Right atrium auricular region (tissue), 2 donors: ENCODE data around the gene UQCRC1. TPM values are rescaled to one million over a fixed set of nuclear protein-coding genes. Genes with fewer than 3 reads are reported as not detected.

Source experiments
- DNase-seq: peaks from one replicate; pipeline ENCODE4 v3.0.0-alpha.2; 2019; ENCODE audit warnings: low spot score
- H3K27ac ChIP-seq, 2 donors: fragments of 200-600 bp; sonication (generic); 1 replicate in 1 of 2; 2 replicates in 1 of 2; pipeline ENCODE4 v1.5.1; 2016 to 2019
- H3K27me3 ChIP-seq, 2 donors: fragments of 200-600 bp; sonication (generic); one replicate each; pipeline versions ENCODE4 v1.5.1 to v1.6.0; 2017 to 2019
- H3K36me3 ChIP-seq: fragments of 200-600 bp; sonication (generic); one replicate; pipeline ENCODE4 v1.5.1; 2016
- H3K4me1 ChIP-seq, 2 donors: fragments of 200-600 bp; sonication (generic); one replicate each; pipeline versions ENCODE4 v1.5.1 to v1.6.0; 2017 to 2019
- H3K4me3 ChIP-seq, 2 donors: fragments of 200-600 bp; sonication (generic); 1 replicate in 1 of 2; 2 replicates in 1 of 2; pipeline ENCODE4 v1.5.1; 2017 to 2019; ENCODE audit warnings: mild to moderate bottlenecking in 1 of 2, moderate library complexity in 1 of 2
- H3K9me3 ChIP-seq, 2 donors: fragments of 200-600 bp; sonication (generic); one replicate each; pipeline ENCODE4 v1.5.1; 2019
- CTCF ChIP-seq, 2 donors: fragments of 200-600 bp; sonication (generic); IDR thresholded peaks; one replicate each; pipeline ENCODE4 v1.5.1; 2019; ENCODE audit warnings: antibody characterized with exemption in 2 of 2
- total RNA-seq, 2 donors: library from RNA; depleted of rRNA; stranded (reverse); fragments of >200 nt; gene quantifications; one replicate each; pipeline ENCODE4 v1.1.0, GENCODE V29; 2016

The UQCRC1 gene
- total RNA-seq = 100 to 1,000 TPM; 847 to 948 TPM

GRCh38 chr3:48609088-48610005, at the start of gene UQCRC1:
TSS of gene UQCRC1 (minus strand) at chr3:48609646. CDS start at chr3:48609620, 26 bp downstream.
- Histone ChIP-seq H3K27ac (peak within 1 kb of the TSS; percentile 90 to 93), H3K27me3 (no peaks in the 10 kb centered on the region), H3K9me3 (no peaks in the 10 kb centered on the region), H3K36me3 (peaks cover 22% of the 10 kb centered on the region), H3K4me1 (peaks cover 0 to 18% of the 10 kb centered on the region in 2 donors), H3K4me3 (peak within 1 kb of the TSS; percentile 92 to 94)
- TF ChIP-seq CTCF (IDR thresholded peaks at IDR 0.05) = peak; percentile 51 to 82
- peak; percentile 90 for DNase-seq

- Histone ChIP-seq H3K9me3 (no peaks in the 10 kb centered on the region), H3K27ac (peak overlapping the region; percentile 68 to 70), H3K27me3 (no peaks in the 10 kb centered on the region), H3K4me3 (peak overlapping the region in 1 of 2 donors; percentile 69), H3K4me1 (peaks cover 0 to 32% of the 10 kb centered on the region in 2 donors), H3K36me3 (no peaks in the 10 kb centered on the region)
- no peak for DNase-seq
- no peak for TF ChIP-seq CTCF (IDR thresholded peaks at IDR 0.05)
Measured at GRCh38 chr3:48656841-48657281, 47.4 kb upstream of the UQCRC1 start.

GRCh38 chr3:48656061-48656840, 46.8 kb upstream of the UQCRC1 start:
- H3K27ac ChIP-seq = peak overlapping the region; percentile 68 to 70
- H3K9me3 ChIP-seq = no peaks in the 10 kb centered on the region
- TF ChIP-seq CTCF (IDR thresholded peaks at IDR 0.05) = peak; percentile 49 to 82
- peaks cover 0 to 26% of the 10 kb centered on the region in 2 donors for H3K4me1 ChIP-seq
- peak; percentile 77 for DNase-seq
- H3K27me3 ChIP-seq = no peaks in the 10 kb centered on the region
- peak overlapping the region; percentile 46 to 69 for H3K4me3 ChIP-seq
- no peaks in the 10 kb centered on the region for H3K36me3 ChIP-seq

GRCh38 chr3:48655606-48656005, 46.2 kb upstream of the UQCRC1 start:
- Histone ChIP-seq H3K9me3 (no peaks in the 10 kb centered on the region), H3K27ac (peak overlapping the region; percentile 68 to 70), H3K4me3 (peak overlapping the region; percentile 46 to 69), H3K27me3 (no peaks in the 10 kb centered on the region), H3K36me3 (no peaks in the 10 kb centered on the region), H3K4me1 (peaks cover 0 to 20% of the 10 kb centered on the region in 2 donors)
- no peak for TF ChIP-seq CTCF (IDR thresholded peaks at IDR 0.05)
- no peak for DNase-seq

GRCh38 chr3:48655063-48655462, 45.6 kb upstream of the UQCRC1 start:
- no peak overlapping the region for H3K4me3 ChIP-seq
- no peaks in the 10 kb centered on the region for H3K27me3 ChIP-seq
- TF ChIP-seq CTCF (IDR thresholded peaks at IDR 0.05) = no peak
- peaks cover 0 to 20% of the 10 kb centered on the region in 2 donors for H3K4me1 ChIP-seq
- no peaks in the 10 kb centered on the region for H3K36me3 ChIP-seq
- H3K27ac ChIP-seq = no peak overlapping the region
- H3K9me3 ChIP-seq = no peaks in the 10 kb centered on the region
- DNase-seq = no peak
